HEK293 (cell line): ENCODE measurements around the gene SP6.

Source experiments
- CTCF ChIP-seq: fragments of 450-650 bp; formaldehyde crosslinking; IDR thresholded peaks from 2 replicates; pipeline ENCODE4 v1.5.1; 2016; ENCODE audit warnings: missing biosample characterization, missing genetic modification characterization
- KLF10 ChIP-seq: fragments of 450-650 bp; IDR thresholded peaks from 2 replicates; pipeline ENCODE4 v1.5.1; 2018; ENCODE audit warnings: missing biosample characterization, mild to moderate bottlenecking, missing genetic modification characterization
- PRDM10 ChIP-seq: fragments of 450-650 bp; formaldehyde crosslinking; IDR thresholded peaks from 2 replicates; pipeline ENCODE4 v1.5.1; 2016; ENCODE audit warnings: missing biosample characterization, missing genetic modification characterization
- RBAK ChIP-seq: fragments of 450-650 bp; formaldehyde crosslinking; IDR thresholded peaks from 2 replicates; pipeline ENCODE4 v1.5.1; 2016; ENCODE audit warnings: missing biosample characterization, missing genetic modification characterization
- REST ChIP-seq: fragments of 450-650 bp; formaldehyde crosslinking; IDR thresholded peaks from 2 replicates; pipeline ENCODE4 v1.5.1; 2016; ENCODE audit warnings: missing biosample characterization, missing genetic modification characterization
- ZBTB7A ChIP-seq: fragments of 450-650 bp; formaldehyde crosslinking; IDR thresholded peaks from 2 replicates; pipeline ENCODE4 v1.5.1; 2016; ENCODE audit warnings: low read depth, missing biosample characterization, missing genetic modification characterization
- ZFP41 ChIP-seq: fragments of 450-650 bp; formaldehyde crosslinking; IDR thresholded peaks from 2 replicates; pipeline ENCODE4 v1.5.1; 2016; ENCODE audit warnings: missing biosample characterization, missing genetic modification characterization, borderline replicate concordance
- ZNF175 ChIP-seq: fragments of 450-650 bp; formaldehyde crosslinking; IDR thresholded peaks from 2 replicates; pipeline ENCODE4 v1.5.1; 2016; ENCODE audit warnings: missing biosample characterization, missing genetic modification characterization
- ZNF362 ChIP-seq: fragments of 450-650 bp; formaldehyde crosslinking; IDR thresholded peaks from 2 replicates; pipeline ENCODE4 v1.5.1; 2016; ENCODE audit warnings: missing biosample characterization, missing genetic modification characterization

GRCh38 chr17:47855737-47856136 lies 4.8 kb upstream of the SP6 start:
- TF ChIP-seq PRDM10 (no peak), RBAK (no peak), REST (no peak), ZBTB7A (no peak), CTCF (tag by site-specific recombination) (no peak), ZNF362 (tag by site-specific recombination) (no peak), KLF10 (no peak), ZFP41 (tag by site-specific recombination) (no peak), ZNF175 (tag by site-specific recombination) (no peak)
